ENCODE measurements around the gene CYP4B1. TPM values are rescaled to one million over a fixed set of nuclear protein-coding genes. Genes with fewer than 3 reads are reported as not detected.

Gene CYP4B1
- total RNA-seq, 1 experiment from 2014 or later: 0.24 TPM

- peaks cover 4% of the 10 kb centered on the region; the same call in 1 of the 2 replicates for H3K9me3 Mint-ChIP-seq
- no peaks in the 10 kb centered on the region for H3K27me3 Mint-ChIP-seq (ENCODE audit: low read depth)
- no peak overlapping the region for H3K27ac Mint-ChIP-seq
- no peak for TF ChIP-seq CDX4 (CRISPR knock-in tag; IDR thresholded peaks at IDR 0.05; ENCODE audit: borderline replicate concordance)
- TF ChIP-seq PREB (CRISPR knock-in tag; IDR thresholded peaks at IDR 0.05; ENCODE audit: borderline replicate concordance): no peak
- no peak for TF ChIP-seq ZNF121 (CRISPR knock-in tag; IDR thresholded peaks at IDR 0.05)
- TF ChIP-seq TEAD1 (CRISPR knock-in tag; IDR thresholded peaks at IDR 0.05): no peak
- TF ChIP-seq ZNF219 (CRISPR knock-in tag; IDR thresholded peaks at IDR 0.05; ENCODE audit: borderline replicate concordance): no peak
- no peak for TF ChIP-seq PRDM15 (CRISPR knock-in tag; IDR thresholded peaks at IDR 0.05)
- no peak for TF ChIP-seq SMAD3 (CRISPR knock-in tag; IDR thresholded peaks at IDR 0.05; ENCODE audit: borderline replicate concordance)
- TF ChIP-seq GTF2I (CRISPR knock-in tag; conservative IDR thresholded peaks at IDR 0.05): no peak
- TF ChIP-seq MXD4 (CRISPR knock-in tag; IDR thresholded peaks at IDR 0.05; ENCODE audit: borderline replicate concordance): no peak
- TF ChIP-seq ELF4 (CRISPR knock-in tag; IDR thresholded peaks at IDR 0.05; ENCODE audit: low read depth): no peak
- no peak for TF ChIP-seq ETV6 (CRISPR knock-in tag; IDR thresholded peaks at IDR 0.05)
- TF ChIP-seq ARID4B (CRISPR knock-in tag; IDR thresholded peaks at IDR 0.05; ENCODE audit: borderline replicate concordance): no peak
- no peak for TF ChIP-seq JAZF1 (CRISPR knock-in tag; IDR thresholded peaks at IDR 0.05)
- POLR2A ChIA-PET: no interaction called here
- no peaks in the 10 kb centered on the region for H3K36me3 Mint-ChIP-seq
- CTCF ChIA-PET: interaction anchor here (0.5 kb wide), 1 partner anchor 16 kb away, joined by 4 read pairs; no protein-coding TSS in a partner anchor
- ATAC-seq: no peak
- no peak overlapping the region for H3K4me3 Mint-ChIP-seq
- H3K4me1 Mint-ChIP-seq: peaks cover 6% of the 10 kb centered on the region
- DNase-seq (ENCODE audit: low spot score): no peak
These were observed 19.0 kb downstream of the CYP4B1 start for GRCh38 chr1:46817814-46818213.

- H3K27ac Mint-ChIP-seq: no peak overlapping the region
- CTCF ChIA-PET: interaction anchor here (0.5 kb wide), 1 partner anchor 193 kb away, joined by 3 read pairs; no protein-coding TSS in a partner anchor
These were observed 19.7 kb downstream of the CYP4B1 start for GRCh38 chr1:46818591-46818990.

More at GRCh38 chr1:46818591-46818990, 19.7 kb downstream of the CYP4B1 start:
- DNase-seq (ENCODE audit: low spot score): no peak
- no peak for ATAC-seq
- TF ChIP-seq ESRRA (CRISPR knock-in tag; IDR thresholded peaks at IDR 0.05; ENCODE audit: borderline replicate concordance): no peak
- TF ChIP-seq IRF2 (CRISPR knock-in tag; IDR thresholded peaks at IDR 0.05; ENCODE audit: borderline replicate concordance, low read depth): no peak
- TF ChIP-seq NR1H2 (CRISPR knock-in tag; IDR thresholded peaks at IDR 0.05): no peak
- no peak for TF ChIP-seq NFE2L1 (CRISPR knock-in tag; IDR thresholded peaks at IDR 0.05)
- no peak for TF ChIP-seq SP1 (CRISPR knock-in tag; conservative IDR thresholded peaks at IDR 0.05)
- TF ChIP-seq SMAD4 (CRISPR knock-in tag; IDR thresholded peaks at IDR 0.05): no peak
- Mint-ChIP-seq H3K36me3 (no peaks in the 10 kb centered on the region), H3K4me1 (peaks cover 11% of the 10 kb centered on the region), H3K4me3 (no peak overlapping the region), H3K27me3 (ENCODE audit: low read depth) (no peaks in the 10 kb centered on the region), H3K9me3 (peaks cover 4% of the 10 kb centered on the region; the same call in 1 of the 2 replicates)
- POLR2A ChIA-PET: no interaction called here
